Sciatic nerve (tissue), 2 donors: ENCODE results near the gene CDK2AP2. TPM values are rescaled to one million over a fixed set of nuclear protein-coding genes. Genes with fewer than 3 reads are reported as not detected.
"Not testable (repeated sequence)": the region's sequence is repeated elsewhere in the genome, so short reads cannot be mapped to it uniquely, and the experiment has no call there.

Experiments
- ATAC-seq: fragments of 200-7000 bp; cut with Tn5 transposase; one replicate; pipeline ENCODE4 v1.9.1; 2020; ENCODE audit warnings: mild to moderate bottlenecking, moderate library complexity
- DNase-seq: peaks from one replicate; pipeline ENCODE4 v3.0.0-alpha.2; 2020; ENCODE audit warnings: low spot score
- intact Hi-C: fragments of 100-400 bp; cut with DNase I; formaldehyde crosslinking; loops from one replicate; pipeline ENCODE4 v1.14.2; 2022
- total RNA-seq: library from RNA; stranded (reverse); fragmentation: NEBNext Ultra II Directional; extraction: Animal tissue kit (Norgen Biotek cat#: 25700); gene quantifications from one replicate; pipeline ENCODE4 v1.2.1, GENCODE V29; 2021
- donor health status: DM: no; HTN: no; CAD: no.
- donor health status: DM: no; HTN: no; CAD: no.

CDK2AP2 gene
- total RNA-seq, 1 donor from 2014 or later = 73.6 TPM

- intact Hi-C loops = no loop called here
- ATAC-seq (no peak), DNase-seq (peak; percentile 59)
Measured at GRCh38 chr11:67493548-67494370, 14.2 kb downstream of the CDK2AP2 start.

GRCh38 chr11:67492801-67493547, 15.0 kb downstream of the CDK2AP2 start:
- DNase-seq (no peak), ATAC-seq (no peak)
- intact Hi-C loops = no loop called here

GRCh38 chr11:67492069-67492727, 15.8 kb downstream of the CDK2AP2 start:
- peak; percentile 18 for ATAC-seq

GRCh38 chr11:67491276-67492068, 16.5 kb downstream of the CDK2AP2 start:
- ATAC-seq = peak; percentile 29
- DNase-seq = peak; percentile 61

More at GRCh38 chr11:67492069-67492727, 15.8 kb downstream of the CDK2AP2 start:
- intact Hi-C loops = no loop called here
- DNase-seq = no peak

GRCh38 chr11:67490727-67491065, 17.3 kb downstream of the CDK2AP2 start:
- ATAC-seq (peak; percentile 4), DNase-seq (no peak)
- intact Hi-C loops = no loop called here

More at GRCh38 chr11:67491276-67492068, 16.5 kb downstream of the CDK2AP2 start:
- intact Hi-C loops = no loop called here

GRCh38 chr11:67489885-67490726, 17.9 kb downstream of the CDK2AP2 start:
- no peak for DNase-seq
- ATAC-seq = no peak
- intact Hi-C loops = no loop called here

GRCh38 chr11:67489203-67489884, 18.6 kb downstream of the CDK2AP2 start:
- ATAC-seq (no peak), DNase-seq (no peak)
- intact Hi-C loops = no loop called here

- intact Hi-C loops = no loop called here
- DNase-seq = no peak
- no peak for ATAC-seq
Measured at GRCh38 chr11:67486481-67487195, 21.3 kb downstream of the CDK2AP2 start.

GRCh38 chr11:67485873-67486361, 22.0 kb downstream of the CDK2AP2 start:
- intact Hi-C loops, DNase-seq, ATAC-seq: not testable (repeated sequence)

- intact Hi-C loops = no loop called here
- DNase-seq = no peak
- ATAC-seq = no peak
Measured at GRCh38 chr11:67484847-67485311, 23.1 kb downstream of the CDK2AP2 start.

- no peak for ATAC-seq
- intact Hi-C loops = no loop called here
Measured at GRCh38 chr11:67483831-67484665, 23.9 kb downstream of the CDK2AP2 start.

GRCh38 chr11:67482827-67483798, 24.8 kb downstream of the CDK2AP2 start, which contains the start of gene AIP:
Gene AIP (plus strand): TSS chr11:67483026. CDS start chr11:67483159, 133 bp downstream.
- intact Hi-C loops = no loop called here
- peak; percentile 98 for DNase-seq
- ATAC-seq = peak; percentile 97

More at GRCh38 chr11:67483831-67484665, 23.9 kb downstream of the CDK2AP2 start:
- DNase-seq = peak; percentile 64

GRCh38 chr11:67482275-67482826, 25.6 kb downstream of the CDK2AP2 start:
- intact Hi-C loops = no loop called here
- DNase-seq (no peak), ATAC-seq (peak; percentile 5)
